H1 (cell line): ENCODE data around the gene RSPO3. TPM values are rescaled to one million over a fixed set of nuclear protein-coding genes. Genes with fewer than 3 reads are reported as not detected.

Experiments used
- CTCF ChIA-PET: fragments of 300-600 bp; sonication (Branson Sonifier 250); formaldehyde crosslinking; loops from one replicate; lab custom pipeline; 2021; ENCODE audit not compliant: partially characterized antibody; lab: Charles Lee
- POLR2A ChIA-PET: fragments of 300-600 bp; sonication (Branson Sonifier 250); formaldehyde crosslinking; loops from one replicate; lab custom pipeline; 2021; ENCODE audit warnings: inconsistent platforms; ENCODE audit not compliant: partially characterized antibody; lab: Charles Lee
- DNase-seq, 2 experiments: peaks; one replicate each; pipeline versions ENCODE4 v3.0.0 to v3.0.0-alpha.2; 2010 to 2022; ENCODE audit warnings: low spot score in 2 of 2, low read depth in 1 of 2, mixed read lengths in 1 of 2
- FAIRE-seq: peaks from 2 replicates; lab custom pipeline; 2011; peaks lifted over from hg19 to GRCh38; lab: Jason Lieb, UNC
- H2AFZ ChIP-seq: 2 replicates; pipeline ENCODE4 v1.8.1; 2012; ENCODE audit warnings: low read length, inconsistent platforms
- H2AK5ac ChIP-seq: 2 replicates; pipeline ENCODE4 v1.6.1; 2013; ENCODE audit warnings: low read depth, low read length
- H2BK120ac ChIP-seq: replicated peaks from 2 replicates; pipeline ENCODE3; 2013; ENCODE audit warnings: low read depth, low read length, inconsistent platforms
- H2BK12ac ChIP-seq: 2 replicates; pipeline ENCODE4 v1.6.1; 2013; ENCODE audit warnings: low read depth, low read length
- H2BK15ac ChIP-seq: 2 replicates; pipeline ENCODE4 v1.6.1; 2013; ENCODE audit warnings: low read length
- H2BK20ac ChIP-seq: 2 replicates; pipeline ENCODE4 v1.6.1; 2013; ENCODE audit warnings: low read length
- H2BK5ac ChIP-seq: 2 replicates; pipeline ENCODE4 v1.6.1; 2013; ENCODE audit warnings: low read depth, low read length
- H3K14ac ChIP-seq: 2 replicates; pipeline ENCODE4 v1.6.1; 2013; ENCODE audit warnings: inconsistent platforms; ENCODE audit not compliant: insufficient read length
- H3K18ac ChIP-seq: 2 replicates; pipeline ENCODE4 v1.6.1; 2013; ENCODE audit warnings: low read length; ENCODE audit errors: extremely low read depth
- H3K23ac ChIP-seq: 2 replicates; pipeline ENCODE4 v1.6.1; 2013; ENCODE audit warnings: inconsistent platforms; ENCODE audit not compliant: insufficient read length
- H3K23me2 ChIP-seq: 2 replicates; pipeline ENCODE4 v1.6.1; 2013; ENCODE audit warnings: low read depth, low read length
- H3K27ac ChIP-seq: 2 replicates; pipeline ENCODE4 v1.6.1; 2011; ENCODE audit warnings: low read depth, low read length, inconsistent platforms
- H3K27me3 ChIP-seq, 4 experiments: replicated peaks in 1 of 4; 1 replicate in 1 of 4; 2 replicates in 3 of 4; pipeline versions ENCODE4 v1.6.1 to v1.8.1; 2011 to 2013; ENCODE audit warnings: low read length in 3 of 4, mild to moderate bottlenecking in 3 of 4, inconsistent platforms in 2 of 4, mixed read lengths in 2 of 4, moderate library complexity in 1 of 4; ENCODE audit not compliant: control insufficient read depth in 3 of 4, insufficient read depth in 3 of 4; ENCODE audit errors: extremely low read depth in 1 of 4
- H3K36me3 ChIP-seq, 4 experiments: 2 replicates each; pipeline versions ENCODE4 v1.6.1 to v1.8.1; 2011 to 2013; ENCODE audit warnings: mild to moderate bottlenecking in 4 of 4, low read length in 3 of 4, moderate library complexity in 2 of 4, control low read depth in 1 of 4, inconsistent platforms in 1 of 4; ENCODE audit not compliant: insufficient read depth in 4 of 4, control insufficient read depth in 2 of 4
- H3K4ac ChIP-seq: replicated peaks from 2 replicates; pipeline ENCODE3; 2013; ENCODE audit warnings: low read length, low read depth, mixed read lengths, inconsistent platforms; ENCODE audit not compliant: insufficient read length
- H3K4me1 ChIP-seq, 4 experiments: replicated peaks in 1 of 4; 1 replicate in 1 of 4; 2 replicates in 3 of 4; pipeline versions ENCODE4 v1.6.1 to v1.8.1; 2011 to 2013; ENCODE audit warnings: low read length in 3 of 4, inconsistent platforms in 2 of 4, mixed read lengths in 1 of 4; ENCODE audit not compliant: insufficient read depth in 4 of 4, control insufficient read depth in 3 of 4
- H3K4me2 ChIP-seq, 2 experiments: 2 replicates each; pipeline versions ENCODE4 v1.6.1 to v1.8.1; 2011 to 2013; ENCODE audit warnings: low read depth in 2 of 2, low read length in 2 of 2, control low read depth in 1 of 2, inconsistent platforms in 1 of 2, mild to moderate bottlenecking in 1 of 2; ENCODE audit not compliant: insufficient read depth in 1 of 2
- H3K4me3 ChIP-seq, 4 experiments: fragments of 200-600, 300-600 bp in 1 of 4; sonication (generic), shearing (Covaris generic), sonication (Bioruptor Twin) in 1 of 4; 2 replicates each; pipeline versions ENCODE4 v1.5.1 to v1.8.1; 2011 to 2016; ENCODE audit warnings: low read length in 4 of 4, low read depth in 3 of 4, control low read depth in 2 of 4, inconsistent platforms in 2 of 4, mild to moderate bottlenecking in 2 of 4, mixed read lengths in 1 of 4, moderate library complexity in 1 of 4; ENCODE audit not compliant: insufficient read depth in 2 of 4; ENCODE audit errors: extremely low read depth in 1 of 4
- H3K56ac ChIP-seq: replicated peaks from 2 replicates; pipeline ENCODE3; 2013; ENCODE audit warnings: low read depth, mild to moderate bottlenecking, mixed read lengths, low read length, inconsistent platforms; ENCODE audit not compliant: insufficient read length
- H3K79me1 ChIP-seq: 2 replicates; pipeline ENCODE4 v1.6.1; 2013; ENCODE audit warnings: low read depth, low read length, control low read depth
- H3K79me2 ChIP-seq, 2 experiments: 2 replicates each; pipeline versions ENCODE4 v1.6.1 to v1.8.1; 2012 to 2013; ENCODE audit warnings: low read length in 2 of 2, mild to moderate bottlenecking in 2 of 2, inconsistent platforms in 1 of 2; ENCODE audit not compliant: insufficient read depth in 2 of 2, control insufficient read depth in 1 of 2
- H3K9ac ChIP-seq, 4 experiments: replicated peaks in 1 of 4; 1 replicate in 1 of 4; 2 replicates in 3 of 4; pipeline versions ENCODE4 v1.6.1 to v1.8.1; 2011 to 2013; ENCODE audit warnings: low read depth in 3 of 4, low read length in 3 of 4, control low read depth in 2 of 4, mild to moderate bottlenecking in 2 of 4, moderate library complexity in 2 of 4, inconsistent platforms in 1 of 4; ENCODE audit errors: extremely low read depth in 1 of 4
- H3K9me3 ChIP-seq, 2 experiments: 2 replicates each; pipeline versions ENCODE4 v1.6.1 to v1.8.1; 2012 to 2013; ENCODE audit warnings: mild to moderate bottlenecking in 2 of 2, moderate library complexity in 2 of 2, control low read depth in 1 of 2, inconsistent platforms in 1 of 2, low read depth in 1 of 2, low read length in 1 of 2, mixed read lengths in 1 of 2; ENCODE audit not compliant: insufficient read depth in 2 of 2
- H4K20me1 ChIP-seq, 2 experiments: replicated peaks in 1 of 2; 2 replicates each; pipeline versions ENCODE3 to v1.8.1; 2011 to 2013; ENCODE audit warnings: inconsistent platforms in 2 of 2, low read length in 2 of 2, mild to moderate bottlenecking in 1 of 2; ENCODE audit not compliant: insufficient read depth in 2 of 2, control insufficient read depth in 1 of 2
- H4K5ac ChIP-seq: 2 replicates; pipeline ENCODE4 v1.6.1; 2013; ENCODE audit warnings: low read length, low read depth, mixed read lengths, inconsistent platforms; ENCODE audit not compliant: insufficient read length
- H4K8ac ChIP-seq: 2 replicates; pipeline ENCODE4 v1.8.0; 2013; ENCODE audit warnings: mild to moderate bottlenecking, moderate library complexity, low read length, inconsistent platforms; ENCODE audit not compliant: insufficient read depth; ENCODE audit errors: extremely low read depth
- H4K91ac ChIP-seq: replicated peaks from 2 replicates; pipeline ENCODE3; 2013; ENCODE audit warnings: low read length, mixed read lengths, inconsistent platforms; ENCODE audit not compliant: insufficient read length
- BACH1 ChIP-seq: IDR thresholded peaks from 2 replicates; pipeline ENCODE4 v1.6.1; 2012; ENCODE audit warnings: low read length, improper control_type of control experiment
- EGR1 ChIP-seq: IDR thresholded peaks from 2 replicates; pipeline ENCODE4 v1.6.1; 2011; ENCODE audit warnings: low read depth, low read length, borderline replicate concordance
- FOSL1 ChIP-seq: IDR thresholded peaks from 2 replicates; pipeline ENCODE4 v1.6.1; 2011; ENCODE audit warnings: mild to moderate bottlenecking, low read depth, low read length, moderate library complexity; ENCODE audit not compliant: insufficient read depth
- GTF2F1 ChIP-seq: IDR thresholded peaks from 2 replicates; pipeline ENCODE4 v1.6.1; 2012; ENCODE audit warnings: low read depth, low read length, improper control_type of control experiment, borderline replicate concordance
- HDAC2 ChIP-seq, 2 experiments: fragments of 300-600 bp in 1 of 2; sonication (generic) in 1 of 2; IDR thresholded peaks; 2 replicates each; pipeline ENCODE4 v1.6.1; 2011 to 2012; ENCODE audit warnings: low read depth in 2 of 2, low read length in 2 of 2, mild to moderate bottlenecking in 2 of 2, moderate library complexity in 2 of 2, borderline replicate concordance in 1 of 2, inconsistent platforms in 1 of 2
- POLR2AphosphoS5 ChIP-seq: IDR thresholded peaks from 2 replicates; pipeline ENCODE4 v1.6.1; 2011; ENCODE audit warnings: low read depth, low read length
- POU5F1 ChIP-seq: IDR thresholded peaks from 2 replicates; pipeline ENCODE4 v1.6.1; 2011; ENCODE audit warnings: low read depth, mild to moderate bottlenecking, low read length, moderate library complexity
- SP1 ChIP-seq: IDR thresholded peaks from 2 replicates; pipeline ENCODE4 v1.6.1; 2011; ENCODE audit warnings: low read depth, low read length
- SP2 ChIP-seq: IDR thresholded peaks from 2 replicates; pipeline ENCODE4 v1.6.1; 2012; ENCODE audit warnings: mild to moderate bottlenecking, low read length, inconsistent platforms
- YY1 ChIP-seq: IDR thresholded peaks from 2 replicates; pipeline ENCODE4 v1.6.1; 2011; ENCODE audit warnings: low read depth, mild to moderate bottlenecking, low read length
- WGBS, 2 experiments: shearing (Covaris generic) in 1 of 2; methylation state at CpG; one replicate each; pipeline versions ENCODE4 v1.1.6 to v1.1.7; 2013 to 2015; ENCODE audit warnings: low lambda C conversion rate in 2 of 2, mixed read lengths in 2 of 2, inconsistent platforms in 1 of 2, low coverage in 1 of 2, missing lambda C conversion rate in 1 of 2; ENCODE audit not compliant: insufficient replicate concordance in 2 of 2, insufficient coverage in 1 of 2, insufficient read length in 1 of 2; ENCODE audit errors: extremely low coverage in 1 of 2, missing lambda C conversion rate in 1 of 2; 5-methylcytosine and 5-hydroxymethylcytosine counted together
- polyA plus RNA-seq, 7 experiments: library from polyadenylated mRNA; depleted of rRNA in 3 of 7; stranded (reverse) in 5 of 7; unstranded in 2 of 7; fragments of >200 nt in 5 of 7; fragments of 200-250 nt in 2 of 7; gene quantifications; 1 replicate in 5 of 7; 2 replicates in 1 of 7; 4 replicates in 1 of 7; pipeline versions ENCODE4 v1.2.1 to v1.2.3, GENCODE V29; 2011 to 2013; ENCODE audit warnings: missing spikeins in 2 of 7, mixed read lengths in 2 of 7
- total RNA-seq: library from RNA; stranded (reverse); fragmentation: NEBNext Ultra II Directional; extraction: Animal tissue kit (Norgen Biotek cat#: 25700); gene quantifications from 2 replicates; pipeline ENCODE4 v1.2.1, GENCODE V29; 2021
- TF ChIP-seq, protein P1 (sequence below): IDR thresholded peaks from 2 replicates; pipeline ENCODE4 v1.6.1; 2011; ENCODE audit warnings: low read length, improper control_type of control experiment

RSPO3 gene
- total and polyA plus RNA-seq, 2 of the 8 experiments (the other 6 are each of a cell fraction or from before 2014, with no cell fraction given) = not detected

DNA sequence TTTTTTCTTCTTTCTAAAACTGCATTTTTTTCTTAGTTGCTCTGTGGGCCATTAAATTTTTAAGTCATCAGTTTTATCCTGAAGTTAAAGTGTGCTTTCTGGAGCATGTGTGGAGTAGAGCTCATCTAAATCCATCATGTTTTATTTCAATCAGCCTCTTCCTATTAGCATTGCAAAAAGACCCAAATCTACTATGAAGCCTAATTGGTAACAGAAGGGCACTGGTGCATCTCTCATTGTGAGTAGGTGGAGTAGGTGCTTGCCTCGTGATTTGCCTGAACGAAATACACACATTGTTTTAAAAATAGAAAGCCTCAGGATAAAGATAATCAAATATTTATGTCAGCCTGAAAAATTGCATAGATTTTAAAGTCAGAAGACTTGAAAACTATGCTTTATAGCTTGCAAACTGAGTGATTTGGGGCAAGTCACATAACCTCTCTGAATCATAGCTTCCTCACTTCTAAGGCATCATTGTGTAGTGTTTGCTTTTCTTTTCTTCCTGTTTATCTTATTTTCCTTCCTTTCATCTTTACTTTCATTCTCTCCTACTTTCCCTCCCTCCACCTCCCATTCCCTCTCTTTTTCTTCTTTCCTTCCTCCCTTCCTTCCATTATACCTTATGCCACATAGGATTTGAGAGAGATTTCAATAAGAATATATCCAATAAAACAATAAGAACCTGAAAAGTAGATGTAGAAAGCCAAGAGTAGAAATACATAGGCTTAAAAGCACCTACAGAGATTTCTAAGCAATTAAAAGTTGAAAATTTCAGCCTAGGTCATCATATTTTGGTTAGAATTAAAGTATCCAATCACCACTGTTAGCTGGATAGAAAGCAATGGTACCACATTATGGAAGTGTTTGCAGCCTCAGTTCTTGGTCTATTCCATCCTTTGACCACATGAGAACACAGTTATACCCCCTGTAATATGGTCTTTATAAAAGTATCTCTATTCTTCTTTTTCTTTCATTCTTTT, 98.6 kb downstream of the RSPO3 start:
- H4K8ac ChIP-seq = no peak overlapping the region
- H4K5ac ChIP-seq = no peak overlapping the region
- H3K4ac ChIP-seq = no peak overlapping the region
- ChIA-PET POLR2A (no interaction called here), CTCF (no interaction called here)
- no peaks in the 10 kb centered on the region for H3K4me1 ChIP-seq
- H3K9ac ChIP-seq = no peak overlapping the region
- no peaks in the 10 kb centered on the region for H3K79me1 ChIP-seq
- H3K36me3 ChIP-seq = no peaks in the 10 kb centered on the region
- H3K23ac ChIP-seq = no peak overlapping the region
- no peak overlapping the region for H3K14ac ChIP-seq
- H2BK120ac ChIP-seq = no peak overlapping the region
- no peak overlapping the region for H4K91ac ChIP-seq
- 75% methylated on average over 2 of the region's 2 CpGs; no CpG with 5 or more reads in 1 of the 2 experiments for WGBS, 2 experiments
- DNase-seq (no peak), FAIRE-seq (no peak)
- H2BK5ac ChIP-seq = no peak overlapping the region
- no peak overlapping the region for H2AK5ac ChIP-seq
- no peak overlapping the region for H3K4me2 ChIP-seq
- no peak overlapping the region for H2BK15ac ChIP-seq
- H3K18ac ChIP-seq = no peak overlapping the region
- peak overlapping the region; percentile 85 for H3K56ac ChIP-seq
- H2BK20ac ChIP-seq = no peak overlapping the region
- H3K4me3 ChIP-seq = no peak overlapping the region
- no peak overlapping the region for H2AFZ ChIP-seq
- no peak overlapping the region for H3K27ac ChIP-seq
- H3K79me2 ChIP-seq = no peaks in the 10 kb centered on the region
- no peaks in the 10 kb centered on the region for H3K27me3 ChIP-seq
- H3K9me3 ChIP-seq = peaks cover 0 to 3% of the 10 kb centered on the region in 2 experiments; a peak in 1 of 4 replicates
- H2BK12ac ChIP-seq = no peak overlapping the region
- no peaks in the 10 kb centered on the region for H3K23me2 ChIP-seq
- no peaks in the 10 kb centered on the region for H4K20me1 ChIP-seq
- no peak for TF ChIP-seq GTF2F1
- TF ChIP-seq POLR2AphosphoS5 = no peak
- no peak for TF ChIP-seq POU5F1
- TF ChIP-seq BACH1 = no peak
- TF ChIP-seq FOSL1 = no peak
- TF ChIP-seq SP1 = no peak
- no peak for TF ChIP-seq EGR1
- no peak for TF ChIP-seq HDAC2 (IDR thresholded peaks at IDR 0.05; ENCODE audit: borderline replicate concordance in 1 of 2, low read depth in 2 of 2, low read length in 2 of 2)
- no peak for TF ChIP-seq YY1
- TF ChIP-seq SP2 = no peak
- TF ChIP-seq, protein P1, sequence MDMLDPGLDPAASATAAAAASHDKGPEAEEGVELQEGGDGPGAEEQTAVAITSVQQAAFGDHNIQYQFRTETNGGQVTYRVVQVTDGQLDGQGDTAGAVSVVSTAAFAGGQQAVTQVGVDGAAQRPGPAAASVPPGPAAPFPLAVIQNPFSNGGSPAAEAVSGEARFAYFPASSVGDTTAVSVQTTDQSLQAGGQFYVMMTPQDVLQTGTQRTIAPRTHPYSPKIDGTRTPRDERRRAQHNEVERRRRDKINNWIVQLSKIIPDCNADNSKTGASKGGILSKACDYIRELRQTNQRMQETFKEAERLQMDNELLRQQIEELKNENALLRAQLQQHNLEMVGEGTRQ = no peak
